ENCODE data around the gene SNN.

SNN gene

DNA sequence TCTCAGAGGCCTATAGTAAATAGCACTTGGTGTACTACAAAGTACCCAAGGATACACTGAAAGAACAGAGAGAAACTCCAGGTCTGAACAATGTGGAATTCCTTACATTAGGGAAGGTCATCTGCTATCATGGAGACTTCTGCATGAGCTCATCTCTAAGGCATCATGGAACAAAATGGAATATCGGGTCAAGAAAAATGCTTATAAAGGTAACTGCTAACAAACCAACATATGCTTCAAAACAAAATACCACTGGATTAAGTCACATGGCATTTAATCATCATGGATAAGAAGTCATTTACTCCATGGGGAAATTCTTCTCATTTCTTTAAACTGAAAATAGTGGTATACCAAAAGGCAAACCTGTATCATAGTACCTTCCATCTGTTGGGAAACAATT, 40.2 kb downstream of the SNN start:
- TF ChIP-seq, protein P1, sequence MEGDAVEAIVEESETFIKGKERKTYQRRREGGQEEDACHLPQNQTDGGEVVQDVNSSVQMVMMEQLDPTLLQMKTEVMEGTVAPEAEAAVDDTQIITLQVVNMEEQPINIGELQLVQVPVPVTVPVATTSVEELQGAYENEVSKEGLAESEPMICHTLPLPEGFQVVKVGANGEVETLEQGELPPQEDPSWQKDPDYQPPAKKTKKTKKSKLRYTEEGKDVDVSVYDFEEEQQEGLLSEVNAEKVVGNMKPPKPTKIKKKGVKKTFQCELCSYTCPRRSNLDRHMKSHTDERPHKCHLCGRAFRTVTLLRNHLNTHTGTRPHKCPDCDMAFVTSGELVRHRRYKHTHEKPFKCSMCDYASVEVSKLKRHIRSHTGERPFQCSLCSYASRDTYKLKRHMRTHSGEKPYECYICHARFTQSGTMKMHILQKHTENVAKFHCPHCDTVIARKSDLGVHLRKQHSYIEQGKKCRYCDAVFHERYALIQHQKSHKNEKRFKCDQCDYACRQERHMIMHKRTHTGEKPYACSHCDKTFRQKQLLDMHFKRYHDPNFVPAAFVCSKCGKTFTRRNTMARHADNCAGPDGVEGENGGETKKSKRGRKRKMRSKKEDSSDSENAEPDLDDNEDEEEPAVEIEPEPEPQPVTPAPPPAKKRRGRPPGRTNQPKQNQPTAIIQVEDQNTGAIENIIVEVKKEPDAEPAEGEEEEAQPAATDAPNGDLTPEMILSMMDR (IDR thresholded peaks at IDR 0.05; ENCODE audit: low read depth, low read length) = no peak
- no peak for DNase-seq (ENCODE audit: extremely low read depth, low read depth)

DNA sequence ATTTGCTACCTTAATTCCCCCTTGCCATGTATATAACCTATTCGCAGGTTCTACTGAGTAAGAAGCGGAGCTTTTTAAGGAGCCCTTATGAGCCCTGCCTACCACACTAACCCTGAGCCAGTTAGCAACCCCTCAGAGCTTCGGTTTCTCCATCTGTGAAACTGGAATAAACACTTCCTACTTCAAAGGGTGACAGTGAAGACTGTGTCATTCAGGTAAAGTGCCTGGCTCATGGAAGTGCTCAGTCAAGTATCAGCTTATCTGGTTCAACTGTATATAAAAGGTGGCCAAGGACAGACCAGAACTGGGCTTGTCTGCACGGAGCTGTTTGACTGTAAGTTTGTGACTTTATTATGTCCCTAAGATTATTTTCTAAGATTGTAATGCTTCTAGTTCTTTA, 43.4 kb downstream of the SNN start:
- TF ChIP-seq, protein P1 (IDR thresholded peaks at IDR 0.05; ENCODE audit: low read depth, low read length) = no peak
- no peak for DNase-seq (ENCODE audit: extremely low read depth, low read depth)

DNA sequence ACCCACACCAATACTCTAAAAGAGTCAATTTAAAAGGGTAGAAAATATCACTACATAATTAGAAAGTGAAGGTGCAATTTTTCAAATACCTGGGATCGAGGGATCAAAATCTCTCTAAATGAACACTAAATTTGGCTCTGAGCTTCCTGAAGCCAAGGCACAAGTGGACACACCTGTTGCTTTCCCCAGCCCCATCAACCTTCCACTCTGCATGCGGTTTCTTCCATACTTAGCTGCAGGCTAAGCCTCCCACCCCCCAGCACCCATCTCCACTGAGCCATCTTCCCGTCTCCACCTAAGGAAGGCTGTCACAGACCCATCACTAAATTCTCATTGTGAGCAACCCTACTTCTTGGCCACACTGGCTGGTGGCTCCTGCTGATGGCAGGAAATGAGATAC, 43.9 kb downstream of the SNN start:
- TF ChIP-seq, protein P1 (IDR thresholded peaks at IDR 0.05; ENCODE audit: low read depth, low read length) = no peak
- no peak for DNase-seq (ENCODE audit: extremely low read depth, low read depth)

DNA sequence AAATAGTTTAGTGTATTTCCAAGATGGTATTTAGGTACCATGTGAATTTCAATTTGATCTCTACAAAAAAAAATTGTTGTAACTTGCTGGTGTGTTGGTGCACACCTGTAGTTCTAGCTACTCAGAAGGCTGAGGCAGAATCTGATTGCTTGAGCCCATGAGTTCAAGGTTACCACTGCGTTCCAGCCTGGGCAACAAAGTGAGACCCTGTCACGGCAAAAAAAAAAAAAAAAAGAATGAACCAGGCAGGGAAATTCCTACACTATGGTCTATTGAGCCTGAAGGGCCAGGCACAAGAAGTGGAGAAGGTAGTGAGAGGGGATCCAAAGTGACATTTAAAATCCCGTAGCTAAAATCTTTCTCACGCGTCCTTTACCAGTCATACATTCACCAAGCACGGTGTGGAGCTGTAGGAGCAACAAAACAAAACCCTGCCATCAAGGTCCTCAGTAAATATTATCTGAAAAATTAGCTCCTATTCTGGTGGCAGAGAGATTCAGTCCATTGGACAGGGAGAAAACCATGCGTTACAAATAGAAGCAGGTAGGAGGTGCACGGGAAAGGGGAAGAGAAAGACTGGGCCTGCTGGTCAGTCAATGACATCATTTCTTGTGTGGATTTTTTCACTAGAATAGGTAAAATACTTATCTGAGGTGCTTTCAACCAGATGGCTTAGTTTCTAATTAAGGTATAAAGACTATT, 47.1 kb downstream of the SNN start:
- TF ChIP-seq, protein P1 (IDR thresholded peaks at IDR 0.05; ENCODE audit: low read depth, low read length) = no peak
- DNase-seq (ENCODE audit: extremely low read depth, low read depth) = no peak

DNA sequence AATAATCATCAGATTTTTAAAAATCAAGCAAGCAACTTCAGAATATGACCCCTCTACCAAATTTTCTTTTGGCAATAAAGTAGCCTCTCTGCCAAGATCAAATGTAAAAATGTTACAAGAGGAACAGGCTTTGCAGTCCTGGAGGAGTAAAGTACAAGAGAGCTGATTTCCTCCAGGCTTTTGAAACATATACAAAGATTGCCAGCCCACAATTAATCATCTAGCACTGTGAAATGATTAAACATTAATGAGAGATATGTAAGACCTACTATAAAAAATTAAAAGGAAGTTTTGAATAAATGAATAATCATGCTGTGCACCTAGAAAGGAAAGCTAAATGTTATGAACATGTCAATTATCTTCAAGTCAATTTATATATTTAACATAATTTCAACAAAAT, 48.1 kb downstream of the SNN start:
- TF ChIP-seq, protein P1 (IDR thresholded peaks at IDR 0.05; ENCODE audit: low read depth, low read length) = no peak
- no peak for DNase-seq (ENCODE audit: extremely low read depth, low read depth)

GRCh38 chr16:11717811-11718210, 49.6 kb downstream of the SNN start:
- no peak for DNase-seq (ENCODE audit: extremely low read depth, low read depth)
- TF ChIP-seq, protein P1 (IDR thresholded peaks at IDR 0.05; ENCODE audit: low read depth, low read length) = no peak

- TF ChIP-seq, protein P1 (IDR thresholded peaks at IDR 0.05; ENCODE audit: low read depth, low read length) = no peak
- DNase-seq (ENCODE audit: extremely low read depth, low read depth) = no peak
Measured at GRCh38 chr16:11719171-11719570, 50.9 kb downstream of the SNN start.
